ENCODE measurements around the gene ROBO2.

DNA sequence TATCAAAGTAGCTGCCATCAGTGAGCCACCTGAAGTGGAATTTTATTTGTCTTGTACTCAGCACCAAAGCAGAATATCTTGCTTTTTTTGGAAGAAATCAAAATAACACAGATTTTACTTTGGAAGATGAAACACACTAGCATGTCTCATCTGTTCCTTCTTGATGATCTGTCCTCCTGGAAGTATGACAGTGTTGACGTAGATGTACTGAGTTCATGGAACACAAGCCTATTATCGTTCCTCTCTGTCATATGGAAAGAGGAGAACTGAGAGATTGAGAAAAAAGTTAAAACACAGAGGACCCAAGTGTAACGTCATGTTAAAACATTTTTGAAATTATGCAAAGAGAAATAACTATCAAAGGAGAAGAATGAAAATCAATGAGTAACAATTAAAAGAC lies 340.2 kb downstream of the ROBO2 start:
- TF ChIP-seq POLR2AphosphoS5 (IDR thresholded peaks at IDR 0.05): no peak
- TF ChIP-seq, protein P1, sequence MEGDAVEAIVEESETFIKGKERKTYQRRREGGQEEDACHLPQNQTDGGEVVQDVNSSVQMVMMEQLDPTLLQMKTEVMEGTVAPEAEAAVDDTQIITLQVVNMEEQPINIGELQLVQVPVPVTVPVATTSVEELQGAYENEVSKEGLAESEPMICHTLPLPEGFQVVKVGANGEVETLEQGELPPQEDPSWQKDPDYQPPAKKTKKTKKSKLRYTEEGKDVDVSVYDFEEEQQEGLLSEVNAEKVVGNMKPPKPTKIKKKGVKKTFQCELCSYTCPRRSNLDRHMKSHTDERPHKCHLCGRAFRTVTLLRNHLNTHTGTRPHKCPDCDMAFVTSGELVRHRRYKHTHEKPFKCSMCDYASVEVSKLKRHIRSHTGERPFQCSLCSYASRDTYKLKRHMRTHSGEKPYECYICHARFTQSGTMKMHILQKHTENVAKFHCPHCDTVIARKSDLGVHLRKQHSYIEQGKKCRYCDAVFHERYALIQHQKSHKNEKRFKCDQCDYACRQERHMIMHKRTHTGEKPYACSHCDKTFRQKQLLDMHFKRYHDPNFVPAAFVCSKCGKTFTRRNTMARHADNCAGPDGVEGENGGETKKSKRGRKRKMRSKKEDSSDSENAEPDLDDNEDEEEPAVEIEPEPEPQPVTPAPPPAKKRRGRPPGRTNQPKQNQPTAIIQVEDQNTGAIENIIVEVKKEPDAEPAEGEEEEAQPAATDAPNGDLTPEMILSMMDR (IDR thresholded peaks at IDR 0.05): no peak
